ENCODE results near the gene AP4E1.

AP4E1 gene

GRCh38 chr15:50971115-50971514, 62.6 kb downstream of the AP4E1 start:
- peaks cover 11% of the 10 kb centered on the region for H3K4me1 Mint-ChIP-seq
- no peak for DNase-seq (ENCODE audit: low spot score in 2 of 2)
- no peak for ATAC-seq (replicated peaks; ENCODE audit: extremely low read depth, poor library complexity, severe bottlenecking)
- no peak overlapping the region for H3K4me3 Mint-ChIP-seq
- peaks cover 22% of the 10 kb centered on the region for H3K9me3 Mint-ChIP-seq
- H3K27me3 Mint-ChIP-seq: no peaks in the 10 kb centered on the region
- no peak overlapping the region for H3K27ac Mint-ChIP-seq (ENCODE audit: low read depth)
- peaks cover 18% of the 10 kb centered on the region for H3K36me3 Mint-ChIP-seq (ENCODE audit: insufficient read depth)

- no peak overlapping the region for H3K27ac Mint-ChIP-seq (ENCODE audit: low read depth)
- ATAC-seq (replicated peaks; ENCODE audit: extremely low read depth, poor library complexity, severe bottlenecking): no peak
- H3K9me3 Mint-ChIP-seq: peaks cover 22% of the 10 kb centered on the region
- H3K36me3 Mint-ChIP-seq (ENCODE audit: insufficient read depth): peaks cover 18% of the 10 kb centered on the region
- no peaks in the 10 kb centered on the region for H3K27me3 Mint-ChIP-seq
- no peak for DNase-seq (ENCODE audit: low spot score in 2 of 2)
- no peak overlapping the region for H3K4me3 Mint-ChIP-seq
- peaks cover 11% of the 10 kb centered on the region for H3K4me1 Mint-ChIP-seq
These were observed 63.1 kb downstream of the AP4E1 start for GRCh38 chr15:50971542-50971941.

- H3K9me3 Mint-ChIP-seq: peaks cover 22% of the 10 kb centered on the region
- H3K4me1 Mint-ChIP-seq: peaks cover 14% of the 10 kb centered on the region
- DNase-seq (ENCODE audit: low spot score in 2 of 2): no peak
- no peak overlapping the region for H3K4me3 Mint-ChIP-seq
- no peaks in the 10 kb centered on the region for H3K27me3 Mint-ChIP-seq
- no peak for ATAC-seq (replicated peaks; ENCODE audit: extremely low read depth, poor library complexity, severe bottlenecking)
- no peak overlapping the region for H3K27ac Mint-ChIP-seq (ENCODE audit: low read depth)
- peaks cover 17% of the 10 kb centered on the region for H3K36me3 Mint-ChIP-seq (ENCODE audit: insufficient read depth)
These were observed 65.1 kb downstream of the AP4E1 start for GRCh38 chr15:50973605-50974004.

GRCh38 chr15:50977162-50977561, 68.7 kb downstream of the AP4E1 start:
- ATAC-seq (replicated peaks; ENCODE audit: extremely low read depth, poor library complexity, severe bottlenecking): no peak
- H3K27ac Mint-ChIP-seq (ENCODE audit: low read depth): no peak overlapping the region
- peaks cover 16% of the 10 kb centered on the region for H3K4me1 Mint-ChIP-seq
- H3K4me3 Mint-ChIP-seq: no peak overlapping the region
- no peak for DNase-seq (ENCODE audit: low spot score in 2 of 2)
- peaks cover 6% of the 10 kb centered on the region for H3K36me3 Mint-ChIP-seq (ENCODE audit: insufficient read depth)
- peaks cover 10% of the 10 kb centered on the region for H3K9me3 Mint-ChIP-seq
- H3K27me3 Mint-ChIP-seq: no peaks in the 10 kb centered on the region

GRCh38 chr15:50978580-50978979, 70.1 kb downstream of the AP4E1 start:
- peaks cover 6% of the 10 kb centered on the region for H3K36me3 Mint-ChIP-seq (ENCODE audit: insufficient read depth)
- H3K27ac Mint-ChIP-seq (ENCODE audit: low read depth): no peak overlapping the region
- DNase-seq (ENCODE audit: low spot score in 2 of 2) (no peak), ATAC-seq (replicated peaks; ENCODE audit: extremely low read depth, poor library complexity, severe bottlenecking) (no peak)
- no peak overlapping the region for H3K4me3 Mint-ChIP-seq
- peaks cover 12% of the 10 kb centered on the region for H3K9me3 Mint-ChIP-seq
- H3K27me3 Mint-ChIP-seq: no peaks in the 10 kb centered on the region
- peaks cover 16% of the 10 kb centered on the region for H3K4me1 Mint-ChIP-seq

GRCh38 chr15:50979041-50979440, 70.6 kb downstream of the AP4E1 start:
- H3K27me3 Mint-ChIP-seq: no peaks in the 10 kb centered on the region

GRCh38 chr15:50993598-50993997, 85.1 kb downstream of the AP4E1 start:
- H3K27me3 Mint-ChIP-seq: no peaks in the 10 kb centered on the region

More at GRCh38 chr15:50979041-50979440, 70.6 kb downstream of the AP4E1 start:
- DNase-seq (ENCODE audit: low spot score in 2 of 2) (no peak), ATAC-seq (replicated peaks; ENCODE audit: extremely low read depth, poor library complexity, severe bottlenecking) (no peak)
- Mint-ChIP-seq H3K27ac (ENCODE audit: low read depth) (no peak overlapping the region), H3K4me1 (peaks cover 16% of the 10 kb centered on the region), H3K9me3 (peaks cover 12% of the 10 kb centered on the region), H3K4me3 (no peak overlapping the region), H3K36me3 (ENCODE audit: insufficient read depth) (peaks cover 8% of the 10 kb centered on the region)

GRCh38 chr15:50996641-50997040, 88.2 kb downstream of the AP4E1 start:
- Mint-ChIP-seq H3K9me3 (no peaks in the 10 kb centered on the region), H3K4me3 (no peak overlapping the region), H3K36me3 (ENCODE audit: insufficient read depth) (peaks cover 37% of the 10 kb centered on the region), H3K4me1 (no peaks in the 10 kb centered on the region), H3K27me3 (no peaks in the 10 kb centered on the region), H3K27ac (ENCODE audit: low read depth) (no peak overlapping the region)
- DNase-seq (ENCODE audit: low spot score in 2 of 2) (no peak), ATAC-seq (replicated peaks; ENCODE audit: extremely low read depth, poor library complexity, severe bottlenecking) (no peak)

More at GRCh38 chr15:50993598-50993997, 85.1 kb downstream of the AP4E1 start:
- no peak for DNase-seq (ENCODE audit: low spot score in 2 of 2)
- no peak for ATAC-seq (replicated peaks; ENCODE audit: extremely low read depth, poor library complexity, severe bottlenecking)
- no peak overlapping the region for H3K4me3 Mint-ChIP-seq
- H3K4me1 Mint-ChIP-seq: no peaks in the 10 kb centered on the region
- peaks cover 31% of the 10 kb centered on the region for H3K36me3 Mint-ChIP-seq (ENCODE audit: insufficient read depth)
- no peaks in the 10 kb centered on the region for H3K9me3 Mint-ChIP-seq
- H3K27ac Mint-ChIP-seq (ENCODE audit: low read depth): no peak overlapping the region

- DNase-seq (ENCODE audit: low spot score in 2 of 2) (no peak), ATAC-seq (replicated peaks; ENCODE audit: extremely low read depth, poor library complexity, severe bottlenecking) (no peak)
- H3K4me1 Mint-ChIP-seq: no peaks in the 10 kb centered on the region
- H3K4me3 Mint-ChIP-seq: no peak overlapping the region
- H3K9me3 Mint-ChIP-seq: no peaks in the 10 kb centered on the region
- H3K27me3 Mint-ChIP-seq: no peaks in the 10 kb centered on the region
- H3K27ac Mint-ChIP-seq (ENCODE audit: low read depth): no peak overlapping the region
- H3K36me3 Mint-ChIP-seq (ENCODE audit: insufficient read depth): peaks cover 37% of the 10 kb centered on the region
These were observed 89.0 kb downstream of the AP4E1 start for GRCh38 chr15:50997371-50998051.

- ATAC-seq (replicated peaks; ENCODE audit: extremely low read depth, poor library complexity, severe bottlenecking) (no peak), DNase-seq (ENCODE audit: low spot score in 2 of 2) (no peak)
- Mint-ChIP-seq H3K27me3 (no peaks in the 10 kb centered on the region), H3K4me1 (no peaks in the 10 kb centered on the region), H3K36me3 (ENCODE audit: insufficient read depth) (peaks cover 4% of the 10 kb centered on the region), H3K9me3 (no peaks in the 10 kb centered on the region), H3K4me3 (no peak overlapping the region), H3K27ac (ENCODE audit: low read depth) (no peak overlapping the region)
These were observed 95.6 kb downstream of the AP4E1 start for GRCh38 chr15:51004103-51004551.

GRCh38 chr15:51006336-51006985, 98.0 kb downstream of the AP4E1 start:
- H3K4me1 Mint-ChIP-seq: no peaks in the 10 kb centered on the region
- no peak overlapping the region for H3K4me3 Mint-ChIP-seq
- H3K9me3 Mint-ChIP-seq: no peaks in the 10 kb centered on the region
- no peak overlapping the region for H3K27ac Mint-ChIP-seq (ENCODE audit: low read depth)
- no peak for DNase-seq (ENCODE audit: low spot score in 2 of 2)
- H3K27me3 Mint-ChIP-seq: no peaks in the 10 kb centered on the region
- H3K36me3 Mint-ChIP-seq (ENCODE audit: insufficient read depth): peaks cover 2% of the 10 kb centered on the region
- ATAC-seq (replicated peaks; ENCODE audit: extremely low read depth, poor library complexity, severe bottlenecking): no peak

- no peak for DNase-seq (ENCODE audit: low spot score in 2 of 2)
- Mint-ChIP-seq H3K4me3 (no peak overlapping the region), H3K4me1 (no peaks in the 10 kb centered on the region), H3K27ac (ENCODE audit: low read depth) (no peak overlapping the region), H3K36me3 (ENCODE audit: insufficient read depth) (peaks cover 2% of the 10 kb centered on the region), H3K27me3 (no peaks in the 10 kb centered on the region), H3K9me3 (no peaks in the 10 kb centered on the region)
- no peak for ATAC-seq (replicated peaks; ENCODE audit: extremely low read depth, poor library complexity, severe bottlenecking)
These were observed 98.7 kb downstream of the AP4E1 start for GRCh38 chr15:51007131-51007666.

GRCh38 chr15:51011212-51011611, 102.7 kb downstream of the AP4E1 start:
- ATAC-seq (replicated peaks; ENCODE audit: extremely low read depth, poor library complexity, severe bottlenecking) (no peak), DNase-seq (ENCODE audit: low spot score in 2 of 2) (no peak)
- Mint-ChIP-seq H3K9me3 (no peaks in the 10 kb centered on the region), H3K27me3 (no peaks in the 10 kb centered on the region), H3K36me3 (ENCODE audit: insufficient read depth) (peaks cover 2% of the 10 kb centered on the region), H3K4me3 (no peak overlapping the region), H3K4me1 (no peaks in the 10 kb centered on the region), H3K27ac (ENCODE audit: low read depth) (no peak overlapping the region)

All from central memory CD8-positive, alpha-beta T cell (primary cell).